Fibroblast of lung (primary cell): ENCODE measurements around the gene NOS1AP.

Experiments used
- CTCF ChIP-seq, 2 donors: IDR thresholded peaks in 1 of 2; conservative IDR thresholded peaks in 1 of 2; 1 replicate in 1 of 2; 2 replicates in 1 of 2; pipeline ENCODE4 v1.5.1; 2011 to 2012; ENCODE audit warnings: low read length in 2 of 2, control low read depth in 1 of 2, inconsistent platforms in 1 of 2, low read depth in 1 of 2, mild to moderate bottlenecking in 1 of 2
- EZH2 ChIP-seq: IDR thresholded peaks from 2 replicates; pipeline ENCODE4 v1.5.1; 2012; ENCODE audit warnings: low read length, control low read depth, mild to moderate bottlenecking; ENCODE audit errors: missing control alignments

DNA sequence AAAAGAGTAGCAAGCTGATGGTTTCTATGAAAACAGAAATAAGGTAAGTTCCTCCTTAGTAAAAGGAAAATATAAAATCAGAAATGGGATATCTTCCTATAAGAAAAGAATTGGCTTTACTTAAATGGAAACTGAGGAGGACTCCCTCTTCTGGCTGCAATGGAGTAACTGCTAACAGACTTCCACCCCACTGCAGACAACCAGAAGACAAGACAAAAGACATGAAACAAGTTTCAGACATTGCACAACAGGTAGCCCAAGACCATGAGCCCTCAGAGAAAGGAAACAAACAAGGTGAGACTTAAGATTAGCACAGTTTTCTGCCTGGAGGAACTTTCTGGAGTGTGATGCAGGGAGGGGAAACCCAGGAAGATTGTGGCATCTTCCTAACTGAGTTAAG is 28.8 kb upstream of the NOS1AP start:
- peak; percentile 56 to 71 for TF ChIP-seq CTCF (conservative IDR thresholded peaks at IDR 0.05 in 1 of 2, IDR thresholded peaks at IDR 0.05 in 1 of 2; ENCODE audit: low read depth in 1 of 2, low read length in 2 of 2)
- no peak for TF ChIP-seq EZH2
